Nephron (organoid): ENCODE data around the gene PM20D2.

Source experiments
- H3K27ac Mint-ChIP-seq, 3 experiments: 2 replicates each; pipeline ENCODE4 v1.8.0; 2020; ENCODE audit warnings: mixed read lengths in 3 of 3, mild to moderate bottlenecking in 2 of 3, moderate library complexity in 1 of 3
- H3K27me3 Mint-ChIP-seq: 2 replicates; pipeline ENCODE4 v1.8.0; 2021; ENCODE audit warnings: low read depth, mild to moderate bottlenecking, moderate library complexity, mixed read lengths
- H3K36me3 Mint-ChIP-seq: 2 replicates; pipeline ENCODE4 v1.8.0; 2020; ENCODE audit warnings: low read depth, mixed read lengths
- H3K4me1 Mint-ChIP-seq: 2 replicates; pipeline ENCODE4 v1.8.0; 2020; ENCODE audit warnings: mixed read lengths
- H3K4me3 Mint-ChIP-seq, 3 experiments: 2 replicates each; pipeline ENCODE4 v1.8.0; 2020; ENCODE audit warnings: mild to moderate bottlenecking in 3 of 3, mixed read lengths in 3 of 3, moderate library complexity in 2 of 3
- H3K9me3 Mint-ChIP-seq: 2 replicates; pipeline ENCODE4 v1.8.0; 2020; ENCODE audit warnings: mixed read lengths
- CTCF ChIP-seq, 3 experiments: fragments of 200-600 bp; sonication (generic); IDR thresholded peaks; one replicate each; pipeline ENCODE4 v1.5.0; 2021; ENCODE audit warnings: antibody characterized with exemption in 3 of 3; ENCODE audit not compliant: unreplicated experiment in 3 of 3

Gene PM20D2

GRCh38 chr6:89212472-89212871 lies 66.6 kb downstream of the PM20D2 start:
- TF ChIP-seq CTCF (IDR thresholded peaks at IDR 0.05; ENCODE audit: unreplicated experiment in 3 of 3): no peak
- peaks cover 4% of the 10 kb centered on the region for H3K27me3 Mint-ChIP-seq
- H3K9me3 Mint-ChIP-seq: no peaks in the 10 kb centered on the region
- H3K4me3 Mint-ChIP-seq: no peak overlapping the region
- H3K27ac Mint-ChIP-seq: no peak overlapping the region
- H3K4me1 Mint-ChIP-seq: peaks cover 20% of the 10 kb centered on the region
- no peaks in the 10 kb centered on the region for H3K36me3 Mint-ChIP-seq

- peaks cover 3% of the 10 kb centered on the region for H3K27me3 Mint-ChIP-seq
- H3K36me3 Mint-ChIP-seq: no peaks in the 10 kb centered on the region
- no peak for TF ChIP-seq CTCF (IDR thresholded peaks at IDR 0.05; ENCODE audit: unreplicated experiment in 3 of 3)
- H3K9me3 Mint-ChIP-seq: no peaks in the 10 kb centered on the region
- H3K4me1 Mint-ChIP-seq: peaks cover 24% of the 10 kb centered on the region
- no peak overlapping the region for H3K4me3 Mint-ChIP-seq
- H3K27ac Mint-ChIP-seq: no peak overlapping the region
These were observed 68.3 kb downstream of the PM20D2 start for GRCh38 chr6:89214197-89214596.
